ENCODE data around the gene ESYT1.
A peak's percentile ranks its signal among the peaks of the same experiment; 100 is the strongest.
"Not testable (repeated sequence)": the region's sequence is repeated elsewhere in the genome, so short reads cannot be mapped to it uniquely, and the experiment has no call there.

The ESYT1 gene

GRCh38 chr12:56129942-56130495, 2.0 kb downstream of the ESYT1 start:
- DNase-seq: no peak

DNA sequence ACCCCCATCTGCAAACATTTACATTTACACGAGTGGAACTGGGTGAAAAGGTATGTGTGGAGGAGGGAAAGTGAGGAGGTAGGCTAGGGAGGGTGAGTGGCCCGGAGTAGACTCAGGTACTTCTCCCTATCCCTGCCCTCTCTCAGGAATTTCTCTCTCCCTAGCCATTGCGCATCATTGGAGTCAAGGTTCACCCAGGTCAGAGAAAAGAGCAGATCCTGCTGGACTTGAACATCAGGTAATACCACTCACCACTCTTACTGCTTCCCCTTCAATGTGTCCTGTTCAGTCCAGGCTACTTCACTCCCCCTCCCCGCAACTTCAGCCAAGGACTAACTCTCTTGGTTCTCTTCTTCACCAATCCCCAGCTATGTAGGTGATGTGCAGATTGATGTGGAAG, 2.8 kb downstream of the ESYT1 start:
- no peak for DNase-seq

DNA sequence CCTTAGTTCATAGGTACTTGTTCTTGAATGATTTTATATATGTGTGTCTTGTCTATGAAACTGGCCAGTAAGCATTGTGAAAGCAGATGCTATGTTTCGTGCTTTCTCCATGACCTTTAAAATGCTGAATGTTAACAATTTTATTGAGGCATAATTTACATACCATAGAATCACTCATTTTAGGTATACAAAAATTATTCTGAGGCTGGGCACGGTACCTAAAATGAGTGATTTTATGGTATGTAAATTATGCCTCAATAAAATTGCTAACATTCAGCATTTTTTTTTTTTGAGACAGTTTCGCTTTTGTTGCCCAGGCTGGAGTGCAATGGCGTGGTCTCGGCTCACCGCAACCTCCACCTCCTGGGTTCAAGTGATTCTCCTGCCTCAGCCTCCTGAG, 6.8 kb downstream of the ESYT1 start:
- no peak for DNase-seq

GRCh38 chr12:56137853-56138571, 9.9 kb downstream of the ESYT1 start:
- no peak for DNase-seq

GRCh38 chr12:56141946-56142784, 14.1 kb downstream of the ESYT1 start:
- no peak for DNase-seq

- DNase-seq: peak; percentile 44
Measured at GRCh38 chr12:56143217-56143616, 15.2 kb downstream of the ESYT1 start.

GRCh38 chr12:56143870-56144269, 15.8 kb downstream of the ESYT1 start:
- no peak for DNase-seq

DNA sequence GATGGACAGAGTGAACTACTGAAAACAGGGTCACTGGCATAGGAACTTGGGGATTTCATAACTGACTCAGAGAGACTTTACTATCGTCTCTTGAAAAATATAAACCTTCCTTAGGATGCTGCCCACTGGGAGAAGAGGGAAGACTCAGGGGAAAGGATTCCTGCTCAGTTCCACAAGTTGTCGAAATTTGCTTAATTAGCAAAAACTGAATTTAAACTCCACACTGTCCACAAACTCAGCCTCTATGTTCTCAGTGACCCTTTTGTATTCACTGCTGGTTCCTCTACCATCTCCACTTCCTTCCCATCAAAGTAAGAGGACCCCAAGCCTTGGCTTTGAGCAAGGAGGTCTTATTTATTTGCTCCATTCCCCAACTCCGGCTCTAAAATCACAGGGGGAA, 17.1 kb downstream of the ESYT1 start:
- DNase-seq: no peak

GRCh38 chr12:56146492-56147460, 18.7 kb downstream of the ESYT1 start:
- no peak for DNase-seq

GRCh38 chr12:56150563-56150962, 22.5 kb downstream of the ESYT1 start:
- no peak for DNase-seq

GRCh38 chr12:56151672-56152131, 23.6 kb downstream of the ESYT1 start:
- peak; percentile 66 for DNase-seq

- DNase-seq: peak; percentile 92
Measured at GRCh38 chr12:56152132-56152755, 24.2 kb downstream of the ESYT1 start, which contains the start of gene MYL6B. Gene MYL6B, plus strand, starts transcription at chr12:56152587. Its CDS starts 1,332 bp downstream, at chr12:56153919.

- DNase-seq: no peak
Measured at GRCh38 chr12:56152756-56153677, 24.9 kb downstream of the ESYT1 start.

- no peak for DNase-seq
Measured at GRCh38 chr12:56153678-56154065, 25.6 kb downstream of the ESYT1 start.

GRCh38 chr12:56154246-56154771, 26.2 kb downstream of the ESYT1 start:
- DNase-seq: no peak

GRCh38 chr12:56154818-56155217, 26.8 kb downstream of the ESYT1 start:
- DNase-seq: no peak

GRCh38 chr12:56155256-56155845, 27.3 kb downstream of the ESYT1 start:
- no peak for DNase-seq

- DNase-seq: not testable (repeated sequence)
Measured at GRCh38 chr12:56156464-56157200, 28.6 kb downstream of the ESYT1 start.
